Measurements from ENCODE around the gene SCGB1C1.

DNA sequence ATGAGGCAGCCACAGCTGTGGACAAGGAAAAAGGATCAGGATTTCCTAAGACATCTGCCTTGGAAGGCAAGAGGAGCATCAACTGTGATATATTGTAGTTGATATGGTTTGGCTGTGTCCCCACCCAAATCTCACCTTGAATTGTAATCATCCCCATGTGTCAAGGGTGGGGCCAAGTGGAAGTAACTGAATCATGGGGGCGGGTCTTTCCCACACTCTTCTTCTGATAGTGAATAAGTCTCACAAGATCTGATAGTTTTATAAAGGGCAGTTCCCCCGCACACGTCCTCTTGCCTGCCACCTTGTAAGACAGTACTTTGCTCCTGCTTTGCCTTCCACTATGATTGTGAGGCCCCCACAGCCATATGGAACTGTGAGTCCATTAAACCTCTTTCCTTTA lies 24.8 kb downstream of the SCGB1C1 start:
- TF ChIP-seq, protein P1, sequence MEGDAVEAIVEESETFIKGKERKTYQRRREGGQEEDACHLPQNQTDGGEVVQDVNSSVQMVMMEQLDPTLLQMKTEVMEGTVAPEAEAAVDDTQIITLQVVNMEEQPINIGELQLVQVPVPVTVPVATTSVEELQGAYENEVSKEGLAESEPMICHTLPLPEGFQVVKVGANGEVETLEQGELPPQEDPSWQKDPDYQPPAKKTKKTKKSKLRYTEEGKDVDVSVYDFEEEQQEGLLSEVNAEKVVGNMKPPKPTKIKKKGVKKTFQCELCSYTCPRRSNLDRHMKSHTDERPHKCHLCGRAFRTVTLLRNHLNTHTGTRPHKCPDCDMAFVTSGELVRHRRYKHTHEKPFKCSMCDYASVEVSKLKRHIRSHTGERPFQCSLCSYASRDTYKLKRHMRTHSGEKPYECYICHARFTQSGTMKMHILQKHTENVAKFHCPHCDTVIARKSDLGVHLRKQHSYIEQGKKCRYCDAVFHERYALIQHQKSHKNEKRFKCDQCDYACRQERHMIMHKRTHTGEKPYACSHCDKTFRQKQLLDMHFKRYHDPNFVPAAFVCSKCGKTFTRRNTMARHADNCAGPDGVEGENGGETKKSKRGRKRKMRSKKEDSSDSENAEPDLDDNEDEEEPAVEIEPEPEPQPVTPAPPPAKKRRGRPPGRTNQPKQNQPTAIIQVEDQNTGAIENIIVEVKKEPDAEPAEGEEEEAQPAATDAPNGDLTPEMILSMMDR (IDR thresholded peaks at IDR 0.05; ENCODE audit: poor library complexity): no peak
- no peak for TF ChIP-seq EZH2 (IDR thresholded peaks at IDR 0.05; ENCODE audit: borderline replicate concordance)

Data from hepatocyte (in vitro differentiated cells).